CD4-positive, alpha-beta T cell treated with Interleukin-21 for 1 hour (primary cell): ENCODE measurements around the gene ZNF561.
"Not testable (repeated sequence)": the region's sequence is repeated elsewhere in the genome, so short reads cannot be mapped to it uniquely, and the experiment has no call there.

Experiments used
- DNase-seq: peaks from one replicate; pipeline ENCODE4 v3.0.0-alpha.2; 2020

Gene ZNF561

GRCh38 chr19:9621156-9622037, at the start of gene ZNF561:
ZNF561 (minus strand) TSS chr19:9621232; CDS start chr19:9619456, 1,776 bp downstream.
- DNase-seq, result peak; percentile 91

- no peak for DNase-seq
Observed at GRCh38 chr19:9668544-9668943, 47.5 kb upstream of the ZNF561 start.

- DNase-seq, result no peak
Observed at GRCh38 chr19:9667898-9668297, 46.9 kb upstream of the ZNF561 start.

- no peak for DNase-seq
Observed at GRCh38 chr19:9658769-9659168, 37.7 kb upstream of the ZNF561 start.

- DNase-seq, result not testable (repeated sequence)
Observed at GRCh38 chr19:9653066-9653555, 32.1 kb upstream of the ZNF561 start.

- DNase-seq, result not testable (repeated sequence)
Observed at GRCh38 chr19:9651464-9651863, 30.4 kb upstream of the ZNF561 start.

GRCh38 chr19:9650345-9650744, 29.3 kb upstream of the ZNF561 start:
- no peak for DNase-seq

GRCh38 chr19:9645472-9645871, 24.4 kb upstream of the ZNF561 start:
- peak; percentile 8 for DNase-seq

GRCh38 chr19:9644472-9644871, 23.4 kb upstream of the ZNF561 start:
- DNase-seq, result no peak

- DNase-seq, result no peak
Observed at GRCh38 chr19:9641810-9642209, 20.8 kb upstream of the ZNF561 start.

GRCh38 chr19:9640956-9641355, 19.9 kb upstream of the ZNF561 start:
- DNase-seq, result no peak

- DNase-seq, result no peak
Observed at GRCh38 chr19:9636018-9636417, 15.0 kb upstream of the ZNF561 start.

GRCh38 chr19:9627856-9628255, 6.8 kb upstream of the ZNF561 start:
- DNase-seq, result no peak

- DNase-seq, result no peak
Observed at GRCh38 chr19:9622531-9622930, 1.5 kb upstream of the ZNF561 start.

- no peak for DNase-seq
Observed at GRCh38 chr19:9620842-9621155, 233 bp downstream of the ZNF561 start.

- DNase-seq, result no peak
Observed at GRCh38 chr19:9615844-9616243, 5.2 kb downstream of the ZNF561 start.

- DNase-seq, result no peak
Observed at GRCh38 chr19:9610484-9611113, 10.4 kb downstream of the ZNF561 start.

GRCh38 chr19:9608912-9609311, 12.1 kb downstream of the ZNF561 start:
- DNase-seq, result no peak

- no peak for DNase-seq
Observed at GRCh38 chr19:9597027-9597426, 24.0 kb downstream of the ZNF561 start.

GRCh38 chr19:9586764-9587163, 34.3 kb downstream of the ZNF561 start:
- peak; percentile 83 for DNase-seq

- peak; percentile 84 for DNase-seq
Observed at GRCh38 chr19:9584073-9584833, 36.8 kb downstream of the ZNF561 start, which contains the start of gene ZNF121. ZNF121 (minus strand) TSS chr19:9584504; CDS start chr19:9568097, 16,407 bp downstream.

GRCh38 chr19:9582081-9582725, 38.8 kb downstream of the ZNF561 start:
- DNase-seq, result not testable (repeated sequence)

GRCh38 chr19:9580728-9581127, 40.3 kb downstream of the ZNF561 start:
- DNase-seq, result no peak
